HepG2 (cell line): ENCODE measurements around the gene NTSR2. TPM values are rescaled to one million over a fixed set of nuclear protein-coding genes. Genes with fewer than 3 reads are reported as not detected.

Source experiments
- ATAC-seq: fragments of 200-7000 bp; cut with Tn5 transposase; 3 replicates; pipeline ENCODE4 v1.9.1; 2020; ENCODE audit warnings: mild to moderate bottlenecking, moderate library complexity
- BruUV-seq: library from RNA; stranded (reverse); fragments of 400-500 nt; replicated peaks from 2 replicates; lab custom pipeline; 2021; lab: Mats Ljungman, UMichigan
- CTCF ChIA-PET: fragments of 300-600 bp; formaldehyde crosslinking; extraction: SDS; loops from one replicate; lab custom pipeline; 2021; ENCODE audit warnings: low total read pairs, inconsistent platforms, low intra/inter-chr PET ratio; lab: Yijun Ruan, JAX
- POLR2A ChIA-PET: fragments of 350-600 bp; sonication (Branson Sonifier 250); formaldehyde crosslinking; loops from one replicate; lab custom pipeline; 2020; ENCODE audit warnings: antibody characterized with exemption, inconsistent platforms; lab: Yijun Ruan, JAX
- DNase-seq: peaks from one replicate; pipeline ENCODE4 v3.0.0-alpha.2; 2015; ENCODE audit warnings: low spot score
- FAIRE-seq: peaks from 3 replicates; lab custom pipeline; 2011; peaks lifted over from hg19 to GRCh38; lab: Jason Lieb, UNC
- H2AFZ ChIP-seq: one replicate; pipeline ENCODE4 v1.6.1; 2011; ENCODE audit warnings: low read length, inconsistent platforms
- H3K27ac ChIP-seq: fragments of 300-600 bp; 3 replicates; pipeline ENCODE4 v1.8.0; 2011; ENCODE audit warnings: mixed run types, mild to moderate bottlenecking, mixed read lengths, low read length, inconsistent platforms; ENCODE audit not compliant: insufficient read depth; ENCODE audit errors: extremely low read length
- H3K27me3 ChIP-seq, 2 experiments: fragments of 200-600 bp in 1 of 2; 2 replicates in 1 of 2; 3 replicates in 1 of 2; pipeline versions ENCODE4 v1.6.0 to v1.8.0; 2011; ENCODE audit warnings: low read length in 2 of 2, mild to moderate bottlenecking in 2 of 2, moderate library complexity in 2 of 2, inconsistent platforms in 1 of 2; ENCODE audit not compliant: insufficient read depth in 2 of 2, control insufficient read depth in 1 of 2
- H3K36me3 ChIP-seq, 2 experiments: fragments of 200-600 bp in 1 of 2; replicated peaks in 1 of 2; 2 replicates in 1 of 2; 3 replicates in 1 of 2; pipeline versions ENCODE4 v1.5.1 to v1.8.0; 2011; ENCODE audit warnings: low read length in 2 of 2, inconsistent platforms in 1 of 2; ENCODE audit not compliant: insufficient read depth in 2 of 2, control insufficient read depth in 1 of 2
- H3K4me1 ChIP-seq: 2 replicates; pipeline ENCODE4 v1.5.1; 2012; ENCODE audit warnings: low read length, inconsistent platforms; ENCODE audit not compliant: insufficient read depth
- H3K4me2 ChIP-seq: 2 replicates; pipeline ENCODE4 v1.6.0; 2011; ENCODE audit warnings: low read depth, low read length, inconsistent platforms
- H3K4me3 ChIP-seq, 3 experiments: fragments of 200-600 bp in 1 of 3; sonication (generic), shearing (Covaris generic) in 1 of 3; replicated peaks in 1 of 3; 2 replicates each; pipeline ENCODE4 v1.5.1; 2011 to 2016; ENCODE audit warnings: low read length in 3 of 3, inconsistent platforms in 2 of 3, low read depth in 2 of 3, mild to moderate bottlenecking in 2 of 3, control low read depth in 1 of 3, mixed read lengths in 1 of 3; ENCODE audit not compliant: insufficient read depth in 1 of 3
- H3K79me2 ChIP-seq: one replicate; pipeline ENCODE4 v1.6.1; 2011; ENCODE audit warnings: low read length, inconsistent platforms; ENCODE audit not compliant: insufficient read depth
- H3K9ac ChIP-seq: 2 replicates; pipeline ENCODE4 v1.6.0; 2011; ENCODE audit warnings: mild to moderate bottlenecking, low read depth, low read length, inconsistent platforms; ENCODE audit not compliant: insufficient read depth
- H3K9me3 ChIP-seq: 2 replicates; pipeline ENCODE4 v1.5.1; 2012; ENCODE audit warnings: mild to moderate bottlenecking, low read length
- H4K20me1 ChIP-seq: 2 replicates; pipeline ENCODE4 v1.6.0; 2011; ENCODE audit warnings: inconsistent platforms, mild to moderate bottlenecking, low read length, moderate library complexity; ENCODE audit not compliant: insufficient read depth
- ATAD3A ChIP-seq: sonication (generic); formaldehyde crosslinking; IDR thresholded peaks from 2 replicates; pipeline ENCODE4 v1.4.0; 2020; ENCODE audit warnings: missing genetic modification reagents
- FOXK2 ChIP-seq: fragments of 450-650 bp; IDR thresholded peaks from 2 replicates; pipeline ENCODE4 v1.6.1; 2016
- HDAC6 ChIP-seq: fragments of 200-600 bp; sonication (generic); IDR thresholded peaks from 2 replicates; pipeline ENCODE4 v1.7.0; 2017; ENCODE audit warnings: mild to moderate bottlenecking, antibody characterized with exemption, low read length, low read depth
- NKX3-1 ChIP-seq: sonication (generic); formaldehyde crosslinking; IDR thresholded peaks from 2 replicates; pipeline ENCODE4 v1.5.0; 2020; ENCODE audit warnings: missing genetic modification reagents
- POGZ ChIP-seq: sonication (generic); formaldehyde crosslinking; IDR thresholded peaks from 2 replicates; pipeline ENCODE4 v1.4.0; 2020; ENCODE audit warnings: mild to moderate bottlenecking, missing genetic modification reagents
- REPIN1 ChIP-seq: sonication (generic); formaldehyde crosslinking; IDR thresholded peaks from 2 replicates; pipeline ENCODE4 v1.8.0; 2022; ENCODE audit warnings: missing genetic modification reagents, low read depth, mild to moderate bottlenecking, borderline replicate concordance
- THAP7 ChIP-seq: sonication (generic); formaldehyde crosslinking; IDR thresholded peaks from 2 replicates; pipeline ENCODE4 v1.8.1; 2023; ENCODE audit warnings: mild to moderate bottlenecking, missing genetic modification reagents
- U2AF1 ChIP-seq: fragments of 200-400 bp; formaldehyde crosslinking; optimal IDR thresholded peaks from 2 replicates; pipeline ENCODE3; 2017; ENCODE audit warnings: mild to moderate bottlenecking, low read depth, low read length
- YY1 ChIP-seq: IDR thresholded peaks from 2 replicates; pipeline ENCODE4 v1.6.1; 2011; ENCODE audit warnings: low read length, low read depth, moderate library complexity, mild to moderate bottlenecking; ENCODE audit not compliant: insufficient read depth, insufficient replicate concordance
- ZFY ChIP-seq: sonication (generic); formaldehyde crosslinking; IDR thresholded peaks from 2 replicates; pipeline ENCODE4 v1.4.0; 2020; ENCODE audit warnings: missing genetic modification reagents
- WGBS: methylation state at CpG from one replicate; pipeline ENCODE4 v1.1.6; 2017; ENCODE audit warnings: low lambda C conversion rate; 5-methylcytosine and 5-hydroxymethylcytosine counted together
- in situ Hi-C: cut with HindIII; loops from 2 replicates; pipeline ENCODE4 v1.10.0; 2017; ENCODE audit warnings: low pct_unique_long_range_greater_than_20kb; ENCODE audit not compliant: extremely low pct_ligation_motif_present
- intact Hi-C: fragments of 100-400 bp; cut with micrococcal nuclease; formaldehyde crosslinking; loops from one replicate; pipeline ENCODE4 v1.10.0; 2022; ENCODE audit not compliant: unreplicated experiment
- polyA plus RNA-seq, 8 experiments: library from polyadenylated mRNA; depleted of rRNA in 3 of 8; stranded (reverse) in 7 of 8; unstranded in 1 of 8; fragments of >200 nt; fragmentation: Illumina TruSeq in 4 of 8; extraction: Trizol in 4 of 8; gene quantifications; 2 replicates each; pipeline versions ENCODE4 v1.2.1 to v1.2.3, GENCODE V29; 2011 to 2016; ENCODE audit warnings: low read depth in 4 of 8, missing spikeins in 1 of 8, mixed read lengths in 1 of 8; ENCODE audit not compliant: insufficient read depth in 1 of 8
- total RNA-seq, 5 experiments: library from RNA; depleted of rRNA; stranded (reverse); fragments of >200 nt; fragmentation: Illumina TruSeq; extraction: Trizol; gene quantifications; 2 replicates each; pipeline ENCODE4 v1.2.3, GENCODE V29; 2016; ENCODE audit warnings: low read depth in 1 of 5
- TF ChIP-seq, protein P1 (sequence below): sonication (generic); formaldehyde crosslinking; IDR thresholded peaks from 2 replicates; pipeline ENCODE4 v1.4.0; 2020; ENCODE audit warnings: mild to moderate bottlenecking, missing genetic modification reagents
- TF ChIP-seq, protein P2 (sequence below): sonication (generic); formaldehyde crosslinking; IDR thresholded peaks from 2 replicates; pipeline ENCODE4 v1.5.0; 2020; ENCODE audit warnings: mild to moderate bottlenecking, missing genetic modification reagents

NTSR2 gene
- total and polyA plus RNA-seq, 2 of the 13 experiments (the other 11 are each of a cell fraction or from before 2014, with no cell fraction given): not detected

- TF ChIP-seq, protein P1, sequence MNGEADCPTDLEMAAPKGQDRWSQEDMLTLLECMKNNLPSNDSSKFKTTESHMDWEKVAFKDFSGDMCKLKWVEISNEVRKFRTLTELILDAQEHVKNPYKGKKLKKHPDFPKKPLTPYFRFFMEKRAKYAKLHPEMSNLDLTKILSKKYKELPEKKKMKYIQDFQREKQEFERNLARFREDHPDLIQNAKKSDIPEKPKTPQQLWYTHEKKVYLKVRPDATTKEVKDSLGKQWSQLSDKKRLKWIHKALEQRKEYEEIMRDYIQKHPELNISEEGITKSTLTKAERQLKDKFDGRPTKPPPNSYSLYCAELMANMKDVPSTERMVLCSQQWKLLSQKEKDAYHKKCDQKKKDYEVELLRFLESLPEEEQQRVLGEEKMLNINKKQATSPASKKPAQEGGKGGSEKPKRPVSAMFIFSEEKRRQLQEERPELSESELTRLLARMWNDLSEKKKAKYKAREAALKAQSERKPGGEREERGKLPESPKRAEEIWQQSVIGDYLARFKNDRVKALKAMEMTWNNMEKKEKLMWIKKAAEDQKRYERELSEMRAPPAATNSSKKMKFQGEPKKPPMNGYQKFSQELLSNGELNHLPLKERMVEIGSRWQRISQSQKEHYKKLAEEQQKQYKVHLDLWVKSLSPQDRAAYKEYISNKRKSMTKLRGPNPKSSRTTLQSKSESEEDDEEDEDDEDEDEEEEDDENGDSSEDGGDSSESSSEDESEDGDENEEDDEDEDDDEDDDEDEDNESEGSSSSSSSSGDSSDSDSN (CRISPR knock-in tag): 0 out of 2 replicates have a peak, but pooled peaks have one; percentile 19
- TF ChIP-seq HDAC6 (no peak), ZFY (CRISPR knock-in tag) (no peak), ATAD3A (CRISPR knock-in tag) (no peak), THAP7 (CRISPR knock-in tag) (no peak), POGZ (0 out of 2 replicates have a peak, but pooled peaks have one; percentile 9), FOXK2 (no peak)
These were observed 23.0 kb upstream of the NTSR2 start (continued) for GRCh38 chr2:11692966-11693521.

- H2AFZ ChIP-seq: no peak overlapping the region
- 11% methylated on average over 5 of the region's 5 CpGs for WGBS
- ChIA-PET POLR2A (no interaction called here), CTCF (interaction anchor here (2.6 kb wide), 1 partner anchor 88 kb away, joined by 23 read pairs; no protein-coding TSS in a partner anchor)
- no peak for DNase-seq
- in situ Hi-C loops (no loop called here), intact Hi-C loops (no loop called here)
- H3K4me3 ChIP-seq: no peak overlapping the region
- no TSS peak for BruUV-seq
- no peak overlapping the region for H3K9ac ChIP-seq
- TF ChIP-seq NKX3-1 (CRISPR knock-in tag) (no peak), REPIN1 (no peak), YY1 (no peak), U2AF1 (no peak)
- TF ChIP-seq, protein P2, sequence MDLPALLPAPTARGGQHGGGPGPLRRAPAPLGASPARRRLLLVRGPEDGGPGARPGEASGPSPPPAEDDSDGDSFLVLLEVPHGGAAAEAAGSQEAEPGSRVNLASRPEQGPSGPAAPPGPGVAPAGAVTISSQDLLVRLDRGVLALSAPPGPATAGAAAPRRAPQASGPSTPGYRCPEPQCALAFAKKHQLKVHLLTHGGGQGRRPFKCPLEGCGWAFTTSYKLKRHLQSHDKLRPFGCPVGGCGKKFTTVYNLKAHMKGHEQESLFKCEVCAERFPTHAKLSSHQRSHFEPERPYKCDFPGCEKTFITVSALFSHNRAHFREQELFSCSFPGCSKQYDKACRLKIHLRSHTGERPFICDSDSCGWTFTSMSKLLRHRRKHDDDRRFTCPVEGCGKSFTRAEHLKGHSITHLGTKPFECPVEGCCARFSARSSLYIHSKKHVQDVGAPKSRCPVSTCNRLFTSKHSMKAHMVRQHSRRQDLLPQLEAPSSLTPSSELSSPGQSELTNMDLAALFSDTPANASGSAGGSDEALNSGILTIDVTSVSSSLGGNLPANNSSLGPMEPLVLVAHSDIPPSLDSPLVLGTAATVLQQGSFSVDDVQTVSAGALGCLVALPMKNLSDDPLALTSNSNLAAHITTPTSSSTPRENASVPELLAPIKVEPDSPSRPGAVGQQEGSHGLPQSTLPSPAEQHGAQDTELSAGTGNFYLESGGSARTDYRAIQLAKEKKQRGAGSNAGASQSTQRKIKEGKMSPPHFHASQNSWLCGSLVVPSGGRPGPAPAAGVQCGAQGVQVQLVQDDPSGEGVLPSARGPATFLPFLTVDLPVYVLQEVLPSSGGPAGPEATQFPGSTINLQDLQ (CRISPR knock-in tag): no peak
- H3K4me2 ChIP-seq: no peak overlapping the region
- no peak overlapping the region for H3K27ac ChIP-seq
- H4K20me1 ChIP-seq: no peaks in the 10 kb centered on the region
- ATAC-seq: no peak
- H3K4me1 ChIP-seq: peaks cover 20% of the 10 kb centered on the region
- H3K79me2 ChIP-seq: no peaks in the 10 kb centered on the region
- no peaks in the 10 kb centered on the region for H3K9me3 ChIP-seq
- peaks cover 0 to 30% of the 10 kb centered on the region in 2 experiments; a peak in 3 of 5 replicates for H3K27me3 ChIP-seq
- FAIRE-seq: no peak
- H3K36me3 ChIP-seq: no peaks in the 10 kb centered on the region
These were observed 21.2 kb upstream of the NTSR2 start for GRCh38 chr2:11691076-11691660.
